Esophagus mucosa (tissue), 1 donor: ENCODE data around the gene LFNG. TPM values are rescaled to one million over a fixed set of nuclear protein-coding genes. Genes with fewer than 3 reads are reported as not detected.

Source experiments
- ATAC-seq: fragments of 200-7000 bp; cut with Tn5 transposase; one replicate; pipeline ENCODE4 v1.9.1; 2020
- total RNA-seq: library from RNA; stranded (reverse); gene quantifications from one replicate; pipeline ENCODE4 v1.2.4, GENCODE V29; 2023
- donor health status: DM: yes; HTN: yes; CAD: no.

The LFNG gene, protein sequence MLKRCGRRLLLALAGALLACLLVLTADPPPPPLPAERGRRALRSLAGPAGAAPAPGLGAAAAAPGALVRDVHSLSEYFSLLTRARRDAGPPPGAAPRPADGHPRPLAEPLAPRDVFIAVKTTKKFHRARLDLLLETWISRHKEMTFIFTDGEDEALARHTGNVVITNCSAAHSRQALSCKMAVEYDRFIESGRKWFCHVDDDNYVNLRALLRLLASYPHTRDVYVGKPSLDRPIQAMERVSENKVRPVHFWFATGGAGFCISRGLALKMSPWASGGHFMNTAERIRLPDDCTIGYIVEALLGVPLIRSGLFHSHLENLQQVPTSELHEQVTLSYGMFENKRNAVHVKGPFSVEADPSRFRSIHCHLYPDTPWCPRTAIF
- 5.7 TPM for total RNA-seq

DNA sequence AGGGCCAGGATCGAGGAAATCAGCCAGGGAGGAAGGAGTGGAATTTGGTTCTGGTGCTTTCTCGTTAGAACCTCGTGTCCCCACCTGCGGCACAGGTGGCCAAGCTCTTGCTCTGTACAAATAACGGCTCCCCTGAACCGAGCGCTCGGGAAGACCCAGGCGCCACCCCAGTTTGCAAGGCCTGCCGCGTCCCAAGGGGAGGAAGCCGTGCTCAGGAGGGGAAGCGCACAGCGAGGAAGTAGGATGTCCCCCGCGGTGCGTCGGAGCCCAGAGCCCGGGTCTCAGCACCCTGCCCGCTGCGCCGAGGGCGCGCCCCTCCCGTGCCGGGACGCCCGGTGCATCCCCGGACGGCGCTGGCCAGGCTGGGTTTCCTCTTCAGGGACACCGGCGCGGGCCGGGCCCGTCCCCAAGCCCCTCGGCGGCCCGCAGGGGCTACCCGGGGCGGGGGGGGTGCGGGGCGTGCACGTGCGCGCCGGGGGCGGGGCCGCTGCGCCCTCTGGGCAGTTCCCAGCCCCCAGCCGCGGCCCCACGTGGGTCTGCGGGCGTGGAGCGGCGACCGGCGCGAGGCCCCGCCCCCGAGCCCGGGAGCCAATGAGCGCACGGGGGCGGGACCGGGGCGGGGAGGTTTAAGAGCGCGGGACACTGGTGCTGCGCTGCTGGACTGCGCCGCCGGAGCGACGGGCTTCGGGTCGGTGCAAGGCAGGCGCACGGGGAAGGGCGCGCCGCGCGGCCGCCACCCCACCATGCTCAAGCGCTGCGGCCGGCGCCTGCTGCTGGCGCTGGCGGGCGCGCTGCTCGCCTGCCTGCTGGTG lies at the start of gene LFNG:
Gene LFNG, plus strand, starts transcription at position 656 of the 812 bp plus-strand sequence. Its CDS starts 88 bp downstream, at position 744.
- ATAC-seq: peak; percentile 59

- ATAC-seq: no peak
These were observed 49.2 kb upstream of the LFNG start for GRCh38 chr7:2470204-2471021.

GRCh38 chr7:2471022-2471329 lies 48.6 kb upstream of the LFNG start:
- ATAC-seq: peak; percentile 76

- ATAC-seq: peak; percentile 57
These were observed 48.2 kb upstream of the LFNG start for GRCh38 chr7:2471396-2471795.

DNA sequence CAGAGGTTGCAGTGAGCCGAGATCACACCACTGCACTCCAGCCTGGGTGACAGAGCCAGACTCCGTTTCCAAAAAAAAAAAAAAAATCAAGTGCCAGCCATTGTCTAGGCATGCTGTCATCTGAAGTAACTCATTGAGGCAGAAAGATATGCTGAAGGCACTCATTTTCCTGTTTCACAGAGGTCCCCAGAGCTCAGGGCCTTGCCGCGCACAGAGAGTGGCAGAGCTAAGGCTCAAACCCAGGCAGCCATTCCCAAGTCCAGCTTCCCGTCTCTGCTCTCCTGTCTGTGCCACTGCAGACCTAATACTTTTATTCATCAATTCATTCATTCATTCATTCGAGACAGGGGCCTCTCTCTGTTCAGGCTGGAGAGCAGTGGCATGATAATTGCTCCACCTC lies 46.8 kb upstream of the LFNG start:
- ATAC-seq: no peak

GRCh38 chr7:2473496-2474180 lies 45.9 kb upstream of the LFNG start:
- ATAC-seq: no peak

DNA sequence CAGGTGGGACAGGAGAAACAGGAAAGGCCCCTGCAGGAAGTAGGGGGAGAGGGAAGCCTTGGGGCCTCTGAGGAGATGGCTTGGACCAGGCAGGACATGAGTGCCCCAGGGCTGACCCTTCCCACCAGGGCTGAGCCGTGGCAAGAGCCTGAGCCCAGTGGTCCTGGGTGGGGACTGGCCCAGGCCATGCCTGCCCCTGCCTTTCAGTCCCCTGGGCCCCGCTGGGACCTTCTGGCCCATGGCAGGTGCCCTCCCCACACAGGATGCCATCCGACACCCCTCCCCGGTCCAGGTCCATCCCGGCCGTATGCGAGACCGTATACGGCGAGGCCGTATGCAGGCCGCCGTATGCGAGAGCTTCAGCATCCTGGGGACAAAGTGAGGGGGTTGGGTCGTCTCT lies 45.4 kb upstream of the LFNG start:
- ATAC-seq: no peak

DNA sequence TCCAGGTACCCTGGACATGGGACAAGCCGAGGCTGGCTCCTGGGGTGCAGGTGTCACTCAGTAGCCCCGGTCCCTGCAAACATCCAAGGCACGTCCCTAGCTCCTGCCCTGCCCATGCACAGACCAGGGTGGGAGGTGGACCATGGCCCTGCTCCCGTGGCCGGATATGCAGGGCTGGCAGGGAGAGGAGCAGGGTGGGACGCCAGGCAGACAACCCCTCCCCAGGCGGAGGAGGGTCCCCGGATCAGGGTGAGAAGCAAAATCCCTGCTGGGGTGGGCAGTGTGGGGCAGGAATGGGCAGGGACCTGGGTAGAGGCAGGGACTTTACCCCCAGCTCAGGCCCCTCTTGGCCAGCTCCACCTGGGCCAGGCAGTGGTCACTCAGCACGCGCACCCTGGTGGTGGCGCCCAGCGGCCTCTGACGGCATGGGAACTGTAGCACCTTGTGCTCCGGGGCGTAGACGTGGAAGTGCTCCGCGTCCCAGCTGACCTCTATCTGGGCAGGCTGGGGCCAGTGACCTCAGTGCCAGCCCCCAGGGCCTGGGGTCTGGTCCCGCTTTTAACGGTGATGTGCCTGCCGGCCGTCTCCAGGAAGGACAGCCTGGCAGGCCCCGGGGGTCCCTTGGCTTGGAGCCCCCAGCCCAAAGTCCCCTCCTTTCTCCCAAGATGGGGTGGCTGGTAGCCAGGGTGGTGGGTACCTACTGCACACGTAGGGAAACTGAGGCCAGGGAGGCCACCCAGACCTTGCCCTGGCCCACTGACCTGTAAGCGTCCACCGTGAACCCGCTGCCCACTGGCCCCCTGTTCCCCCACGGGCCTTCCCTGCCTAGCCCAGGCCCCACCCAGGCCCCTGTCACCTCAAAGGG lies 44.5 kb upstream of the LFNG start:
- ATAC-seq: no peak

DNA sequence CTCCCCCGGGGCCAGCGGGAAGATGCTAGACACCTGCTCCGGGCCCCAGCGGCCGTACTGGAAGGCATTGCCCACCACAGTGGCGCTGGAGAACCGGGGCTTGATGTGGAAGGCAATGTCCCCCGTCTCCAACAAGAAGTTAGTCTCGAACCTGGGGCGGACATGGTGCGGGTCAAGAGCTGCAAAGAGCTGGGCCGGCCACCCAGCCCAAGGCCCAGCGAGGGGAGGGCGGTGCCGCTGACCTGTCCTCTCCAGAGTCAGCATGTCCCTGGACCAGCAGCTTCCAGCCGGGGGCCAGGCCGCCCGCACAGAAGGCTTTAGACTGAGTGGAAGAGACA lies 43.9 kb upstream of the LFNG start:
- ATAC-seq: no peak

DNA sequence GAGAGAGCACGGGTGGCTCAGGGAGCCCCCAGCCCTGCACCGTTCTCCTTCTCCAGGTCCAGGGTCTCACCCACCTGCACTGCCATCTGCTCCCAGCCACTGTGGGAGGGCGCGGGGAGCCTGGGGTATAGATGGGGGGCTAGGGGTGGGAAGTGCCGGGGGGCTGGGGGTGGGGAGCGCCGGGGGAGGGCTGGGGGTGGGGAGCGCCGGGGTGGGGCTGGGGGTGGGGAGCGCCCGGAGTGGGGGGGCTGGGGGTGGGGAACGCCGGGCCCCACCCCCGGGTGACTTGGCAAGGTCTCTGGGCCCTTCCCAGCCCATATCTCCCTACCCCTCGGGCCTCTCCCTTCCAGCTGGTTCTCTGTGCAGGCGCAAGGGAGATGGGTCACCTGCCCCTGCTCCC lies 43.3 kb upstream of the LFNG start, which contains the start of gene GRIFIN:
Gene GRIFIN, minus strand, starts transcription at position 101 of the 400 bp plus-strand sequence. Its CDS starts 15 bp downstream, at position 86.
- no peak for ATAC-seq

GRCh38 chr7:2476776-2477446 lies 42.7 kb upstream of the LFNG start:
- ATAC-seq: no peak

- peak; percentile 74 for ATAC-seq
These were observed 41.9 kb upstream of the LFNG start for GRCh38 chr7:2477447-2478398.

GRCh38 chr7:2478399-2478785 lies 41.2 kb upstream of the LFNG start:
- ATAC-seq: peak; percentile 71

DNA sequence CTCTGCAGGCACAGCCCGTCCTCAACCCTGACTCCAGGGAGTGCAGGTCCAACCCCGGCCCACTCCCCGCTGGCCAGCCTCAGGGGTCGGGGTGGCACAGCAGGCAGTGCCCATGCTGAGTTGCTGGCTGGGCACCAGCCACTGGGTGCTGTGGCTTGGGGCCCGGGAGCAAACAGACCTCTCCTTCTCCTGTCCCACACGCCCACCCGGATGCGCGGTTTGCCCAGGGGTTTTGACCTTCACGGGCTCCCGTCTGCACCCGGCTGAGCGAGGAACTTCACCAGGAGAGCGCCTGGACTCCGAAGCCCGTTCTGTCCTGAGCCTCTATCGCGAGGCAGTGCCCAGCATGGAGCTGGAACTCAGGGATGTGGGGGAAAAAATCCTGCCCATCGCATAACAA lies 40.8 kb upstream of the LFNG start:
- peak; percentile 2 for ATAC-seq

DNA sequence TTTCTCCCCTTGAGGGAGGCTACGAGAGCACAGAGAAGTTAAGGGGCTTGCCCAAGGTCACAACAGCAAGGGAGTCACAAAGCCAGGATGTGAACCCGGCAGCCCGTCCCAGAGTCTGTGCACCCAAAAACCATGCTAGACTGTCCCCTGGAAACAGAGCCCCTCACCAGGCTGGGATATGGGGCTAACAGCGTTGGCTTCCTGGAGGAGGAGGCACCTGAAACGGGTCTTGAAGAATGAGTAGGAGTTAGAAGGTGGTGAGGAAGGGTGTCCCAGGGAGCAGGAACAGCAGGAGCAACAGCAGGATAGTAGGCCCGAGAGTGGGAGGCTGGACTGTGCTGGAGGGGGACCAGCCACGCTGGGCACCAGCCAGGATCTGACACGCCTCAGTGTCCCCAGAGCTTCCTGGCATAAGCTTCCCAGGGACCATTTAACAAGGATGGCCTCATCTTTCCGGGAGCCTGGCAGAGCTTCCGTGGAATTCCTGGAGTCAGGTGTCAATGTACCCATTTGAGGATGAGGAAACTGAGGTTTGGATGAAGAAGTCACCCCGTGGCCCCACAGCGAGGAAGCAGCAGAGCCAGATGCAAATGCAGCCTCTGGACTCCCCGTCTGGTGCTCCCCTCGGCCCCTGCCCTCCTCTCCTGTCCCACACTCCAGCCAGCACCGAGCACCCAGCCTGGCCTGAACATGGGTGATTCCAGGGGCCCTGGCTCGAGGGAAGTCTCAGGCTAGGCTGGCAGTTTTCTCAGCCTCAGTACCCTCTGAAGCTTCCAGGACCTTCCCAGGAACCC lies 40.1 kb upstream of the LFNG start:
- ATAC-seq: no peak

GRCh38 chr7:2480070-2480408 lies 39.5 kb upstream of the LFNG start:
- no peak for ATAC-seq

DNA sequence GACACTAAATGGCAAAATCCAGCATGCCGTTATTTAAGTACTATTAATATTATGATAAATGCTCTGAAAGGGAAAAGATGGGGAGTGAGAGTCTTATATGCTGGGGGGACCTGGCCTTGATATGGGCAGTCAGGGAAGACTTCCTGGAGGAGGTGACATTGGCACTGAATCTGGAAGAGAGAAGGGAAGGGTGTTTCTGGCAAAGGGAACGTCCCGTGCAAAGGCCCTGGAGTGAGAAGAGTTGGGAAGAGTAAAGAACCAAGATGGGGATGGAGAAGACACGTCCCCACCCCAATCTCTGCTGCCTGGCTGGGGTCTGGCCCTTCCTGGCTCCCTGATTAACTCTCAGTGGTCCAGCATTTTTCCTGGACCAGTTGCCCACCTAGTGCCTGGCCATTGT lies 38.4 kb upstream of the LFNG start:
- no peak for ATAC-seq

GRCh38 chr7:2482725-2483451 lies 36.7 kb upstream of the LFNG start:
- ATAC-seq: no peak
